HL-60 (cell line): ENCODE results near the gene RGS14.

Experiments used
- DNase-seq, 2 experiments: peaks; one replicate each; pipeline ENCODE4 v3.0.0-alpha.2; 2010 to 2020; ENCODE audit warnings: low read depth in 1 of 2, low spot score in 1 of 2
- H3K27ac ChIP-seq: fragments of 250-450 bp; sonication (Bioruptor Pico); replicated peaks from 2 replicates; pipeline ENCODE4 v1.5.1; 2020; ENCODE audit warnings: mild to moderate bottlenecking, moderate library complexity
- H3K27me3 ChIP-seq: fragments of 250-450 bp; sonication (Bioruptor Pico); 2 replicates; pipeline ENCODE4 v1.5.1; 2021; ENCODE audit warnings: mild to moderate bottlenecking, moderate library complexity; ENCODE audit not compliant: insufficient read depth, poor library complexity, severe bottlenecking
- H3K4me3 ChIP-seq: replicated peaks from 2 replicates; pipeline ENCODE4 v1.5.1; 2011; ENCODE audit warnings: mild to moderate bottlenecking, control low read depth, low read length; ENCODE audit not compliant: insufficient read depth
- GABPA ChIP-seq: IDR thresholded peaks from 2 replicates; pipeline ENCODE4 v1.6.1; 2012; ENCODE audit warnings: low read depth
- POLR2AphosphoS5 ChIP-seq: IDR thresholded peaks from 2 replicates; pipeline ENCODE4 v1.6.1; 2012; ENCODE audit warnings: low read depth
- SPI1 ChIP-seq: IDR thresholded peaks from 2 replicates; pipeline ENCODE4 v1.6.1; 2012; ENCODE audit warnings: low read depth, mild to moderate bottlenecking, borderline replicate concordance
- TF ChIP-seq, protein P1 (sequence below): IDR thresholded peaks from 2 replicates; pipeline ENCODE4 v1.6.1; 2012; ENCODE audit warnings: low read depth; ENCODE audit not compliant: insufficient replicate concordance
- TF ChIP-seq, protein P2 (sequence below): IDR thresholded peaks from one replicate; pipeline ENCODE4 v1.5.1; 2011; ENCODE audit warnings: low read length, control low read depth, inconsistent platforms; ENCODE audit not compliant: insufficient read depth

Gene RGS14

DNA sequence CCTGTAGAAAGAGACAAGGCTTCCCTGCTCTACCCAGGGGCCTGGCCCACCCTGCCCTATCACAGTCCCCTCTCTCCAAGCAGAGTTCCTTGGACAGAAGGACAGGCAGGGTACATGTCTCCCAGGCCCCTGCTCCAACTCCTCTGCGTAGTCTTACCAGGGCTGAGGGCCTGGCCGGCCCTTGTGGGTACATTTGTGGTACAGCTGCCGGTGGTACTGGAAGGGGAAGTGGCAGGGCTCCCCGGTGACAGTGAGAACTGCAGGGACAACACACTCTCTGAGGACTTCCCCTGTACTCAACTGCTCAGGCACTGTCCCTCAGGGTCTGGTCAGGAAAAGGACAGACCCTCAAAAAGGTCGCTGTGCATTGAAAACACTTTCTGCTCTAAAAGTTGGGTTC is 48.1 kb downstream of the RGS14 start:
- Histone ChIP-seq H3K27ac (peak overlapping the region; percentile 75), H3K4me3 (no peak overlapping the region), H3K27me3 (no peaks in the 10 kb centered on the region)
- peak; percentile 67 to 94 for DNase-seq
- TF ChIP-seq GABPA (no peak), SPI1 (peak; percentile 99), POLR2AphosphoS5 (peak; percentile 66; the same call in 1 of the 2 replicates)
- TF ChIP-seq, protein P1, sequence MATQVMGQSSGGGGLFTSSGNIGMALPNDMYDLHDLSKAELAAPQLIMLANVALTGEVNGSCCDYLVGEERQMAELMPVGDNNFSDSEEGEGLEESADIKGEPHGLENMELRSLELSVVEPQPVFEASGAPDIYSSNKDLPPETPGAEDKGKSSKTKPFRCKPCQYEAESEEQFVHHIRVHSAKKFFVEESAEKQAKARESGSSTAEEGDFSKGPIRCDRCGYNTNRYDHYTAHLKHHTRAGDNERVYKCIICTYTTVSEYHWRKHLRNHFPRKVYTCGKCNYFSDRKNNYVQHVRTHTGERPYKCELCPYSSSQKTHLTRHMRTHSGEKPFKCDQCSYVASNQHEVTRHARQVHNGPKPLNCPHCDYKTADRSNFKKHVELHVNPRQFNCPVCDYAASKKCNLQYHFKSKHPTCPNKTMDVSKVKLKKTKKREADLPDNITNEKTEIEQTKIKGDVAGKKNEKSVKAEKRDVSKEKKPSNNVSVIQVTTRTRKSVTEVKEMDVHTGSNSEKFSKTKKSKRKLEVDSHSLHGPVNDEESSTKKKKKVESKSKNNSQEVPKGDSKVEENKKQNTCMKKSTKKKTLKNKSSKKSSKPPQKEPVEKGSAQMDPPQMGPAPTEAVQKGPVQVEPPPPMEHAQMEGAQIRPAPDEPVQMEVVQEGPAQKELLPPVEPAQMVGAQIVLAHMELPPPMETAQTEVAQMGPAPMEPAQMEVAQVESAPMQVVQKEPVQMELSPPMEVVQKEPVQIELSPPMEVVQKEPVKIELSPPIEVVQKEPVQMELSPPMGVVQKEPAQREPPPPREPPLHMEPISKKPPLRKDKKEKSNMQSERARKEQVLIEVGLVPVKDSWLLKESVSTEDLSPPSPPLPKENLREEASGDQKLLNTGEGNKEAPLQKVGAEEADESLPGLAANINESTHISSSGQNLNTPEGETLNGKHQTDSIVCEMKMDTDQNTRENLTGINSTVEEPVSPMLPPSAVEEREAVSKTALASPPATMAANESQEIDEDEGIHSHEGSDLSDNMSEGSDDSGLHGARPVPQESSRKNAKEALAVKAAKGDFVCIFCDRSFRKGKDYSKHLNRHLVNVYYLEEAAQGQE, result no peak
- TF ChIP-seq, protein P2, sequence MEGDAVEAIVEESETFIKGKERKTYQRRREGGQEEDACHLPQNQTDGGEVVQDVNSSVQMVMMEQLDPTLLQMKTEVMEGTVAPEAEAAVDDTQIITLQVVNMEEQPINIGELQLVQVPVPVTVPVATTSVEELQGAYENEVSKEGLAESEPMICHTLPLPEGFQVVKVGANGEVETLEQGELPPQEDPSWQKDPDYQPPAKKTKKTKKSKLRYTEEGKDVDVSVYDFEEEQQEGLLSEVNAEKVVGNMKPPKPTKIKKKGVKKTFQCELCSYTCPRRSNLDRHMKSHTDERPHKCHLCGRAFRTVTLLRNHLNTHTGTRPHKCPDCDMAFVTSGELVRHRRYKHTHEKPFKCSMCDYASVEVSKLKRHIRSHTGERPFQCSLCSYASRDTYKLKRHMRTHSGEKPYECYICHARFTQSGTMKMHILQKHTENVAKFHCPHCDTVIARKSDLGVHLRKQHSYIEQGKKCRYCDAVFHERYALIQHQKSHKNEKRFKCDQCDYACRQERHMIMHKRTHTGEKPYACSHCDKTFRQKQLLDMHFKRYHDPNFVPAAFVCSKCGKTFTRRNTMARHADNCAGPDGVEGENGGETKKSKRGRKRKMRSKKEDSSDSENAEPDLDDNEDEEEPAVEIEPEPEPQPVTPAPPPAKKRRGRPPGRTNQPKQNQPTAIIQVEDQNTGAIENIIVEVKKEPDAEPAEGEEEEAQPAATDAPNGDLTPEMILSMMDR, result no peak

DNA sequence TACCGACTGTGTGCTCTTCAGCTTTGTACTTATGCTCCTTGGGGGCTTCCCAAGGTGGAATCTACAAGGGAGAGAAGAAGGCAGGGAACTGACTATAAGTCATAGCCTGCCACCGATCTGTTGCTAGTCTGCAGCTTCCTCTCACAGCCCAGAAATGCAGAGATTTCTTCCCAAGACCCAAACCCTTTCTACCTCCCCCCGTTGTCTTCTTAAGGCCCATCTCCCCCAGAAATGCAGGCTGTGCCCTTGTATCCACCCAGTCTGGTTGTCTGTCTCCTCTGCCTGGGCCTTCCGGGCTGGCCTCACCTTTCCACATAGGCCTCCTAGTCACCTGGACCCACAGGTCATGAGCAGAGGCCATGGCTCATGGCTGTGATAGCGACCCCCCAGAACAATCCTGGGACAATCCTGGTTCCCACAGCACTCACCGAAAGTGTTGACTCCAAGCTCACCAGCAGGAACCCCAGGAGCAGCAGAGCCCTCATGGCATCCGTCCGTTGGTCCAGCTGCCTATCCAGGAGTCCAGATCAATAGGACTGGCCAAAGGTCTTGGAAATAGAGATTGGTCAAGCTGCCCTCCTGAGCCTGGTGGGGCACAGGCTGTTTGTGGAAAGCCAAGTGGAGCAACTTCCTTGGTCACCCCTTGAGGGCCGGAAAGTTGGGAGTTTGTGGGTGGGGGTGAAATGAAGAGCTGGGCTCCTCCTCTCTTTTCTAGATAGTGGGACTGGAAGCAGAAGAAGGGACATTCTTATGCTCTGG is 51.5 kb downstream of the RGS14 start, which contains the start of gene F12:
TSS of gene F12 (minus strand) at position 522 of the 759 bp plus-strand sequence. CDS start at position 485, 37 bp downstream.
- Histone ChIP-seq H3K27me3 (no peaks in the 10 kb centered on the region), H3K27ac (no peak within 1 kb of the TSS), H3K4me3 (no peak within 1 kb of the TSS)
- no peak for DNase-seq
- TF ChIP-seq POLR2AphosphoS5 (no peak), SPI1 (no peak), GABPA (no peak)
- TF ChIP-seq, protein P2, result no peak
- TF ChIP-seq, protein P1, result no peak

DNA sequence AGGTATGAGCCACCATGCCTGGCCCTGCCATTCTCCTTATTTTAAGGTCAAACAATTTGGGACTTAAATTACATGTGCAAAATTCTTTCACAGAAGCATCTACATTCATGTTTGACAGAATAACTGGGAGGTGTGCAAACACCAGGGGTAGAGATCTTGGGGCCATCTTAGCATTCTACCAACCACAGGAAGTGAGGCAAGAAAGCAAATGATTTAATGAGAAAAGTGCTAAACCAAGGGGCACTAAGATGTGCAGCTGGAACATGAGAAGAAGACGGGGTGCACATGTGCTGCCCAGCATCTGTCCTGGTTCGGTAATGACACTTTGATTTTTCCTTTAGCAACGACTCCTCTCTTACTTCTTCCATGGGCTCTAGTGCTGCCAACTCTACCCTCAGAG is 52.9 kb downstream of the RGS14 start:
- DNase-seq, result peak in 1 of 2 experiments; percentile 44
- H3K27me3 ChIP-seq, result no peaks in the 10 kb centered on the region

More for the DNA sequence above, 52.9 kb downstream of the RGS14 start:
- no peak for TF ChIP-seq POLR2AphosphoS5
- TF ChIP-seq, protein P1, result no peak
- Histone ChIP-seq H3K4me3 (no peak overlapping the region), H3K27ac (no peak overlapping the region)
